GM19023 (cell line): ENCODE measurements around the gene KCNJ15.

Experiments used
- ATAC-seq: cut with Tn5 transposase; IDR thresholded peaks from one replicate; pipeline ENCODE4 v1.9.1; 2021; ENCODE audit warnings: mild to moderate bottlenecking, moderate library complexity; ENCODE audit not compliant: unreplicated experiment

Gene KCNJ15

GRCh38 chr21:38351961-38352521, 95.2 kb downstream of the KCNJ15 start:
- no peak for ATAC-seq

- no peak for ATAC-seq
Observed at GRCh38 chr21:38352536-38353219, 95.9 kb downstream of the KCNJ15 start.

DNA sequence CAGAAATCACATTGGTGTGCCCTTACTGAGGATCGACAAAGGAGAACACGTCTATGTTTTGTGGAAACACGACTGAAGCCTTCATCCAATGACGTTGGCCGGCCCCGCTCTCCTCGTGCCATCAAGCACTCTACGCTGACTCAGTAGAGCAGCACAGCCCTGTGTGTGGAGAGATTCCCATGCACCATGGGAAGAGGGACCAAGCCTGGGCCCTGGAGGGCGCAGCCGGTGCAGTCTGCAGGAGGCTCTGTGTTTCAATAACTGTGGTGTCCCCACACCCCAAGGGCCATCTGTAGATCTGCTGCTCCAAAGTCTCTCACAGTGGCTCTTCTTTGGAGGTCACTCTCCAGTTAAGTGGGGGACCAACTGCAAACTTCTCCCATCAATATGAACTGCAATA, 97.4 kb downstream of the KCNJ15 start:
- ATAC-seq, result no peak

GRCh38 chr21:38354746-38355145, 98.0 kb downstream of the KCNJ15 start:
- no peak for ATAC-seq

GRCh38 chr21:38355353-38355752, 98.6 kb downstream of the KCNJ15 start:
- ATAC-seq, result no peak

GRCh38 chr21:38355992-38356781, 99.4 kb downstream of the KCNJ15 start:
- peak; percentile 56 for ATAC-seq
